Measurements from ENCODE around the gene TTC13.

DNA sequence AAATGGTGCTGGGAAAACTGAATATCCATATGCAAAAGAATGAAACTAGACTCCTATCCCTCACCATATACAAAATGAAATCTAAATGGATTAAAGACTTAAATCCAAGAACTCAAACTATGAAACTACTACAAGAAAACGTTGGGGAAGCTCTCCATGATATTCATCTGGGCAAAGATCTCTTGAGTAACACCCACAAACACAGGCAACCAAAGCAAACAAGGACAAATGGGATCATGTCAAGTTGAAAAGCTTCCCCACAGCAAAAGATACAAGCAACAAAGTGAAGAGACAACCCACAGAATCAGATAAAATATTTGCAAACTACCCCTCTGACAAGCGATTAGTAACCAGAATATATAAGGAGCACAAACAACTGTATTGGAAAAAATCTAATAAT is 13.8 kb downstream of the TTC13 start:
- TF ChIP-seq, protein P1, sequence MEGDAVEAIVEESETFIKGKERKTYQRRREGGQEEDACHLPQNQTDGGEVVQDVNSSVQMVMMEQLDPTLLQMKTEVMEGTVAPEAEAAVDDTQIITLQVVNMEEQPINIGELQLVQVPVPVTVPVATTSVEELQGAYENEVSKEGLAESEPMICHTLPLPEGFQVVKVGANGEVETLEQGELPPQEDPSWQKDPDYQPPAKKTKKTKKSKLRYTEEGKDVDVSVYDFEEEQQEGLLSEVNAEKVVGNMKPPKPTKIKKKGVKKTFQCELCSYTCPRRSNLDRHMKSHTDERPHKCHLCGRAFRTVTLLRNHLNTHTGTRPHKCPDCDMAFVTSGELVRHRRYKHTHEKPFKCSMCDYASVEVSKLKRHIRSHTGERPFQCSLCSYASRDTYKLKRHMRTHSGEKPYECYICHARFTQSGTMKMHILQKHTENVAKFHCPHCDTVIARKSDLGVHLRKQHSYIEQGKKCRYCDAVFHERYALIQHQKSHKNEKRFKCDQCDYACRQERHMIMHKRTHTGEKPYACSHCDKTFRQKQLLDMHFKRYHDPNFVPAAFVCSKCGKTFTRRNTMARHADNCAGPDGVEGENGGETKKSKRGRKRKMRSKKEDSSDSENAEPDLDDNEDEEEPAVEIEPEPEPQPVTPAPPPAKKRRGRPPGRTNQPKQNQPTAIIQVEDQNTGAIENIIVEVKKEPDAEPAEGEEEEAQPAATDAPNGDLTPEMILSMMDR (conservative IDR thresholded peaks at IDR 0.05; ENCODE audit: low read depth, low read length), result no peak
- TF ChIP-seq CEBPB (IDR thresholded peaks at IDR 0.05; ENCODE audit: low read depth, low read length) (no peak), MAZ (IDR thresholded peaks at IDR 0.05; ENCODE audit: borderline replicate concordance, low read depth, low read length) (no peak), POLR2A (IDR thresholded peaks at IDR 0.05; ENCODE audit: low read depth, low read length) (no peak), MXI1 (IDR thresholded peaks at IDR 0.05; ENCODE audit: borderline replicate concordance, low read depth, low read length) (no peak), RAD21 (IDR thresholded peaks at IDR 0.05; ENCODE audit: low read length) (no peak), RFX5 (IDR thresholded peaks at IDR 0.05; ENCODE audit: low read depth, low read length) (no peak), SMC3 (IDR thresholded peaks at IDR 0.05; ENCODE audit: low read depth, low read length) (no peak), BHLHE40 (IDR thresholded peaks at IDR 0.05; ENCODE audit: low read depth, low read length) (no peak)
- TF ChIP-seq, protein P2, sequence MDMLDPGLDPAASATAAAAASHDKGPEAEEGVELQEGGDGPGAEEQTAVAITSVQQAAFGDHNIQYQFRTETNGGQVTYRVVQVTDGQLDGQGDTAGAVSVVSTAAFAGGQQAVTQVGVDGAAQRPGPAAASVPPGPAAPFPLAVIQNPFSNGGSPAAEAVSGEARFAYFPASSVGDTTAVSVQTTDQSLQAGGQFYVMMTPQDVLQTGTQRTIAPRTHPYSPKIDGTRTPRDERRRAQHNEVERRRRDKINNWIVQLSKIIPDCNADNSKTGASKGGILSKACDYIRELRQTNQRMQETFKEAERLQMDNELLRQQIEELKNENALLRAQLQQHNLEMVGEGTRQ (IDR thresholded peaks at IDR 0.05; ENCODE audit: low read depth, low read length), result no peak
